Activated effector memory CD4-positive, alpha-beta T cell treated with anti-CD3 and anti-CD28 coated beads, Interleukin-2, amount 50 U/mL, for 16 hours (primary cell): Measurements from ENCODE around the gene NPY1R.

Source experiments
- DNase-seq: peaks from one replicate; pipeline ENCODE4 v3.0.0-alpha.2; 2020

Gene NPY1R

GRCh38 chr4:163274861-163275260 lies 57.5 kb downstream of the NPY1R start:
- no peak for DNase-seq
